Ammon's horn (tissue), 1 donor: Measurements from ENCODE around the gene CREG2.
"Not testable (repeated sequence)": the region's sequence is repeated elsewhere in the genome, so short reads cannot be mapped to it uniquely, and the experiment has no call there.

Source experiments
- DNase-seq: peaks from one replicate; pipeline ENCODE4 v3.0.0-alpha.2; 2016; ENCODE audit warnings: low spot score

CREG2 gene

GRCh38 chr2:101342625-101343008, 44.7 kb downstream of the CREG2 start:
- DNase-seq = no peak

- peak; percentile 81 for DNase-seq
These were observed 45.2 kb downstream of the CREG2 start for GRCh38 chr2:101341901-101342624.

GRCh38 chr2:101341421-101341820, 45.9 kb downstream of the CREG2 start:
- no peak for DNase-seq

- peak; percentile 13 for DNase-seq
These were observed 47.2 kb downstream of the CREG2 start for GRCh38 chr2:101340141-101340551.

GRCh38 chr2:101339266-101339880, 47.9 kb downstream of the CREG2 start:
- DNase-seq = no peak

- DNase-seq = no peak
These were observed 49.4 kb downstream of the CREG2 start for GRCh38 chr2:101337877-101338276.

GRCh38 chr2:101332885-101333766, 54.2 kb downstream of the CREG2 start:
- no peak for DNase-seq

- DNase-seq = no peak
These were observed 56.1 kb downstream of the CREG2 start for GRCh38 chr2:101331202-101331601.

- DNase-seq = peak; percentile 88
These were observed 56.9 kb downstream of the CREG2 start for GRCh38 chr2:101330253-101330933.

- no peak for DNase-seq
These were observed 58.3 kb downstream of the CREG2 start for GRCh38 chr2:101329026-101329425.

GRCh38 chr2:101328474-101329007, 58.8 kb downstream of the CREG2 start:
- peak; percentile 75 for DNase-seq

- no peak for DNase-seq
These were observed 59.4 kb downstream of the CREG2 start for GRCh38 chr2:101327863-101328394.

- DNase-seq = no peak
These were observed 61.9 kb downstream of the CREG2 start for GRCh38 chr2:101325425-101325824.

- not testable (repeated sequence) for DNase-seq
These were observed 70.7 kb downstream of the CREG2 start for GRCh38 chr2:101316568-101316967.

GRCh38 chr2:101311696-101312017, 75.6 kb downstream of the CREG2 start:
- no peak for DNase-seq

- DNase-seq = no peak
These were observed 76.2 kb downstream of the CREG2 start for GRCh38 chr2:101310834-101311695.

GRCh38 chr2:101310090-101310833, 77.0 kb downstream of the CREG2 start:
- DNase-seq = no peak

GRCh38 chr2:101308432-101309210, 78.7 kb downstream of the CREG2 start, which contains the start of gene RNF149:
RNF149 (minus strand) TSS chr2:101308701; CDS start chr2:101308588, 113 bp downstream.
- DNase-seq = peak; percentile 93

- no peak for DNase-seq
These were observed 79.3 kb downstream of the CREG2 start for GRCh38 chr2:101307950-101308431.
